LNCaP clone FGC (cell line): ENCODE results near the gene ZNF408.

Source experiments
- DNase-seq: peaks from one replicate; pipeline ENCODE4 v3.0.0-alpha.2; 2011; ENCODE audit warnings: low read depth
- H3K4me3 ChIP-seq: 2 replicates; pipeline ENCODE4 v1.5.1; 2011; ENCODE audit warnings: mild to moderate bottlenecking, low read depth, low read length, control low read depth
- CTCF ChIP-seq: IDR thresholded peaks from 2 replicates; pipeline ENCODE4 v1.5.1; 2012; ENCODE audit warnings: mild to moderate bottlenecking; ENCODE audit not compliant: control insufficient read depth, insufficient read depth; ENCODE audit errors: extremely low read depth

The ZNF408 gene

GRCh38 chr11:46727952-46728658 lies 27.3 kb downstream of the ZNF408 start:
- DNase-seq: no peak
- H3K4me3 ChIP-seq: no peak overlapping the region
- TF ChIP-seq CTCF: no peak

GRCh38 chr11:46728659-46729040 lies 27.8 kb downstream of the ZNF408 start:
- no peak for TF ChIP-seq CTCF
- DNase-seq: no peak
- no peak overlapping the region for H3K4me3 ChIP-seq

GRCh38 chr11:46729110-46730027 lies 28.5 kb downstream of the ZNF408 start:
- no peak overlapping the region for H3K4me3 ChIP-seq
- no peak for TF ChIP-seq CTCF
- DNase-seq: no peak

GRCh38 chr11:46731545-46731944 lies 30.7 kb downstream of the ZNF408 start:
- no peak for TF ChIP-seq CTCF
- no peak overlapping the region for H3K4me3 ChIP-seq
- no peak for DNase-seq

- no peak for TF ChIP-seq CTCF
- no peak for DNase-seq
- H3K4me3 ChIP-seq: no peak overlapping the region
These were observed 32.4 kb downstream of the ZNF408 start for GRCh38 chr11:46733234-46733633.

- no peak overlapping the region for H3K4me3 ChIP-seq
- DNase-seq: no peak
- no peak for TF ChIP-seq CTCF
These were observed 35.3 kb downstream of the ZNF408 start for GRCh38 chr11:46736146-46736545.
